ENCODE data around the gene RNF166.

The RNF166 gene, protein sequence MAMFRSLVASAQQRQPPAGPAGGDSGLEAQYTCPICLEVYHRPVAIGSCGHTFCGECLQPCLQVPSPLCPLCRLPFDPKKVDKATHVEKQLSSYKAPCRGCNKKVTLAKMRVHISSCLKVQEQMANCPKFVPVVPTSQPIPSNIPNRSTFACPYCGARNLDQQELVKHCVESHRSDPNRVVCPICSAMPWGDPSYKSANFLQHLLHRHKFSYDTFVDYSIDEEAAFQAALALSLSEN

DNA sequence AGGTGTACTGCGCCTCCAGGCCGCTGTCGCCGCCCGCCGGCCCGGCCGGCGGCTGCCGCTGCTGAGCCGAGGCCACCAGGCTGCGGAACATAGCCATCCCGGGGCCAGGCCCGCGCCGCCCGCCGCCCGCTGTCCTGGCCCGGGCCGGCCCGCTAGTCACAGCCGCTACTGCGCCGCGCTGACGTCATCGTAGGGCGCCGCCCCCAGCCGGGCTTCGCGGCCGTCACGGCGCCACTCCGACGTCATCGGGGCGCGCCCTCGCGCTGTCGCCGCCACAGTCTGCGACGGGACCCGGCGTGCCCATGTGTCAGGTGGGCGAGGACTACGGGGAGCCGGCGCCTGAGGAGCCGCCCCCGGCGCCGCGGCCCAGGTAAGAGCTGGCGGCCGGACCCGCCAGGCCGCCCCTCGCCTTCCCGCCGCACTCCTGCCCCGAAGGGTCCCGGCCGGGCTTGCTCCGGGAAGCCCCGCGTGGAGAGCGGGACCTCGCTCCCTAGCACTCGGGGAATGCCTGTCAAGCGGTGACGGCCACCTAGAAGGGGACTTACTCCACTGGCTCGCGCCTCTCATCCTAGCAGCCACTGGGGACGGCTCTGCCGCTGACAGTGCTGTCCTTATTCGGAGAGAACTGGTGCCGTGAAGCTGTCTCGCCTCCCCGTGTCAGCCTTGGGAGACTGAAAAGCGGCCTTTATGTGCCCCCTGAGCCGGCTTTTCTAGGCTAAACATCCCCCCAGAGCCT, at the start of gene RNF166, which contains the start of gene CTU2:
Gene RNF166 (minus strand): TSS at position 180 of the 736 bp plus-strand sequence. CDS start 83 bp downstream, at position 97.
Gene CTU2 (plus strand): TSS at position 275 of the 736 bp plus-strand sequence. CDS start 28 bp downstream, at position 303.
- no peak for FAIRE-seq

DNA sequence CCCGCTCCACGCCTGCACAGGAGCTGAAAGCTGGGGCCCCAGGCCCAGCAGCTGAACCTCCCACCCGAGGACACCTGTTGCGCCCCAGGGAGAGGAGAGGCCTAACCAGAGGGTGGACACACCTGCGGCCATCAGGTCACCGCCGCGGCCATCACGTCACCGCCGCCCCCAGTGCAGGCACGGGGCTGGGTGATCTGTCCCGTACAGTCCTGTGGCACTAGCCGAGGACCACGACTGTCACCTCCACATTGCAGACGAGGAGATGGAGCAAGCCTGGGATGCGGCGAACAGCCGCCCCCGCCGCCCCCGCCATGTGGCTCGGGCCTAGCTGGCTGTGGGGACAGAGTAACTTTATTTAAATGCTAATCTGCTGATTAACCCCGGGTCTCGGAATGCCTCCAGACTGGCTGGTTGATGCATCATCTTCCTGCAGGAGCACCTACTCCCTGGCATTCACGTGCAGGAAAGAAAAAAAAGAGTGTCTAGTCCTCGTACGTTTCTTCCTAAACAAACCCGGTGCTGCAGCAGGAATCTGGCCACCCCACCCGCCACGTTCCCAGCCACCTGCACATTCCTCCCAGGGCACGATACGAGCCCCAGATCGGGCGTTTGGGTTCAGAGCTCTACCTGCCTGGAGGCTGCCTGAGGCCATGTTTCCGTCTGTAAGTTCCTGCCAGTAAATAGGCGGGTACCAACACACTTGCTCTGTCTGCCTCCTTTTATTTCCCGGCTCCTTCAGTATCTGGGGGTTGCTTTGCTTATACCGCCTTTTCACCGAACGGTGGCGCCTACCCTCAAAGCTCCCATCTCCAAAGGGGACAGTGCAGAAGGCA, 48.9 kb upstream of the RNF166 start:
- FAIRE-seq: no peak

DNA sequence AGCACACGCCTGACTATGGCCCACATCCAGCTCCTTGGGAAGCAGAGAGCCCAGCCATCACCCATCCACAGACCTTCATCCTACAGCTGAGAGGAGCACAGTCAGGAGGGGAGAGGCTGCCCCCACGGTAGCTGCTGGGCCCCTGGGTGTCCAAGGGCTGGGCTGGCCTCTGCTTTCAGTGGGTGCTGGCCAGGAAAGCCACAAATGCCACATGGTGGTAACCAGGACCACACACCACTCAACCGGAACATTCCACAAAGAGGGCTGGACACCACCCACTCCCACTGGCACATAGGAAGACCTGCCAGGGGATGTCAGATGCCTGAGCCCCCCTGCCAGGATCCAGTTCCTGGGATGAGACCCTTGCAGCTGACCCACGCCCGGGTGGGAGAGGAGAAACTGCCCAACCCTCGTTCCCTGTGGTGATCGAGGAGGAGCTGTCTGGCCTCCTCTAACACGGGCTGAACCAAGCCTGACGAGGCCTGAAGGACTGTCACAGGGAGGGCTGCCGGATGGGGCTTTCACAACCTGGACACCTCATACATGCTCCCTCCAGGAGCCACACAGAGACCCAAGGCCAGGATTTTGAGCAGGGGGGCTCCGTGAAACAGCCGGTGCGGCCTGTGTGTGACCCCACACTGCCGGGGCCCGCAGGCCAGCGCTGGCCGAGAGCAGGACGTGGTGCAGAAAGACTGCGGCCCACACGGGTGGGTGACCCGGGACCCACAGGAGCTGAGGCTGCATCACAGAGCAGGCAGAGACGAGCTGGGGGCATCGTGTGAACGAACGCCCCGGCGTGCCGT, 48.1 kb upstream of the RNF166 start:
- FAIRE-seq: no peak

DNA sequence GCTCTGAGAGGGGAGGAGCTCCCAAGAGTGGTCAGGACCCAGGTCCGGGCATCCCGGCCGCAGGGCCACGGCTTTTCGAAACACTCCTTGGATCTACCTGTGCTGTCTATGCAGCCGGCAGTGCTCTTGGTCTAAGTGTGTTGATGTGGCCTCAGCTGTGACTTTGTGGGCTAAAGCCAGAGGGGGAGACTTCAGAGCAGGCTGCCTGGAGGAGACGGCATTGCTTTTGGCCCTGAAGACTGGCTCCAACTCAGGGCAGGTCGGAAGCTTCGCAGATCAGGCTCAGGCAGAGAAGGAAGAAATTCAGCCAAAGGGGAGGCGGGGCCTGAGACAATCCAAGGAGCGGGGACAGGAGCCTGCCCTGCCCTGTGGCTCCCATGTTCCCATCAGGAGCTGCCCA, 47.4 kb upstream of the RNF166 start:
- FAIRE-seq: no peak

DNA sequence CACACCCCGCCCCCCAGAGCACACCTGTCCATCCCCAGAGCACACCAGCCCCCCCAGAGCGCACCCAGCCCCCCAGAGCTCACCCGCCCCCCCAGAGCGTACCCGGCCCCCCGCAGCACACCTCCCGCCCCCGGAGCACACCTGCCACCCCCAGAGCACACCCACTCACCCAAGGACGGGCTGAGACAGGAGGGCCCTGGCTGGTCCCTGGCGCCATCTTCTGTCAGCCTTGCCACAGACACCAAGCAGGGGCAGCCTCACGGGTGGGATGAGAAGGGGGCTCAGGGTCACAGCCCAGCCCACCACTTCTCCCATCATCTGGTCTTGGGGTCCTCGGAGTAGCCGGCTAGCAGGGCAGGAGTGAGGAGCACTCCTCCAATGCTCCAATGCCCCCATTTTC, 47.0 kb upstream of the RNF166 start:
- FAIRE-seq: no peak

DNA sequence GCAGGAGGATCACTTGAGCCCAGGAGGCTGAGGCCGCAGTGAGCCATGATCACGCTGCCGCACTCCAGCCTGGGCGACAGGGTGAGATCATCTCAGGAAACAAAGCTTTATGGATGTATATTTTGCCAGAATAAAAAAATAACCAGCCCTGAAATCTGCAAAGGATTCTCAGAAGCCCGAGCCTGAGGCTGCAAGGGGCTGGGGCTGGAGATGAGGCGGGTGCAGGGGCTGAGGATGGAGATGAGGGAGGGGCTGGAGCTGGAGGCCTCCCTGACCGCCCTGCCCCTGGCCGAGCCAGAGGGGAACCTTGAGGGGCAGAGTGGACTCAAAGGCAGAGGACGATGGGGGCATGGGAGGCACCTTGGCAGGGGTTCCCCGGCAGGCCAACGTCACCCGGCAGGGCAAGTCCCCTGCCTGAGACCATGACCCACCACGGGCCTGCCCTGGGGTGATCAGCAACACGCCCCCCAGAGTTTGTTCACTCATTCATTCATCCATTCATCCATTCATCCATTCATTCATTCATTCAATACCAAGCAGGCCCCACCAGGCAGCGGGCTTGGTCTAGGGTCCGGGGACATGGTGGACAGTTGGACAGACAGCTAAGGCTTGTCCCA, 46.3 kb upstream of the RNF166 start:
- no peak for FAIRE-seq

DNA sequence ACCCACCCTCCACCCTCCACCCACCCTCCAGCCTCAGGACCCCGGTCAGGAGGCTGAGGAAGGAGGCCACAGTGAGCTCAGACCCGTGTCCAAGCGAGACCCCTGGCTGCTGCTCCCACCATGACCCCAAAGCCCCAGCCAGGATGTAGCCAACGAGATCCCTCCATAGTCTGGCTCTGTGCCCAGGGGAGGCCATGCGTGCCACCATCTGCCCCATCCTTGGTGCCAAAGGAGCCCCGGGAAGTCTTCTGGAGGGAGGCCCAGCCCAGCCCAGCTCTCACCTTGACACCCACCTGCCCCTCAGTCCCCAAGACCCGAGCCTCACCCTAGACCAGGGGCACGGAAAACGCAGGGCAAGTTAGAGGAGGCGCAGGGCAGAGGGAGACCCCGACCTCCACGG, 44.6 kb upstream of the RNF166 start:
- no peak for FAIRE-seq

DNA sequence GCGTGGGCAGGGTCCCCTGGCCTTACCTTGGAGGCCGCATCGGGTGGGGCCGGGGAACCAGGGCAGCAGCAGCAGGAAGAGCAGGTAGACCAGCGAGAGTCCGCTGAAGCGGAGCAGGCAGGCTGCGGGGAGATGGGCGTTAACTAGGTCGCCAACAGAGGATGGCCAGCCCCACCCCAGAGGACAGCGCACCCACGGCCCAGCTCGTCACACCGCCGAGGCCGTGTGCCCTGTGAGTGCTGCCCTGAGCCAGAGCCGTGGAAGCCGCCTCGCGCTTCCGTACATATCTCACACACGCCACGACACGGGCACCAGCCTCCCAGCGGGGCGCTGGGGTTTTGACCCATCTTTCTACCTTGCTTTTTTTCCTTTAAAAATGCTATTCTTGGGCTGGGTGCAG, 43.1 kb upstream of the RNF166 start:
- no peak for FAIRE-seq

DNA sequence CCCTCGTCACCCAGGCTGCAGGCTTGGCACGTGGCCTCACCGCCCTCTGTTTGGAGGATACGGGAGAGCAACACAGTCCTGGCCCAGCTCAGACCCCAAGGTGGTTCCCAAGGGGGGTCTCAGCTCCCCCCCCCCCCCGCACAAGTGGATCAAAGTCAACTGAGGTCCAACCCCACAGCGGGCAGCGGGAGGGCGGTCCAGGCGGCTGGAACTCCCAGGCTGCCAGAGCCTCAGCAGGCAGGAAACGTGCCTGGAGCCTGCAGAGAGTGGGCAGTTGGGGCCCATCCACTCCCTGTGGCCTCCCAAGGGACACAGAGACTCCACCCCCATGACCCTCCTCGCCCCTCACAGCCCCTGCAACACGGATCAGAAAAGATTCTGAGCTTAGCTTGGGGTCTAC, 42.2 kb upstream of the RNF166 start:
- FAIRE-seq: no peak

DNA sequence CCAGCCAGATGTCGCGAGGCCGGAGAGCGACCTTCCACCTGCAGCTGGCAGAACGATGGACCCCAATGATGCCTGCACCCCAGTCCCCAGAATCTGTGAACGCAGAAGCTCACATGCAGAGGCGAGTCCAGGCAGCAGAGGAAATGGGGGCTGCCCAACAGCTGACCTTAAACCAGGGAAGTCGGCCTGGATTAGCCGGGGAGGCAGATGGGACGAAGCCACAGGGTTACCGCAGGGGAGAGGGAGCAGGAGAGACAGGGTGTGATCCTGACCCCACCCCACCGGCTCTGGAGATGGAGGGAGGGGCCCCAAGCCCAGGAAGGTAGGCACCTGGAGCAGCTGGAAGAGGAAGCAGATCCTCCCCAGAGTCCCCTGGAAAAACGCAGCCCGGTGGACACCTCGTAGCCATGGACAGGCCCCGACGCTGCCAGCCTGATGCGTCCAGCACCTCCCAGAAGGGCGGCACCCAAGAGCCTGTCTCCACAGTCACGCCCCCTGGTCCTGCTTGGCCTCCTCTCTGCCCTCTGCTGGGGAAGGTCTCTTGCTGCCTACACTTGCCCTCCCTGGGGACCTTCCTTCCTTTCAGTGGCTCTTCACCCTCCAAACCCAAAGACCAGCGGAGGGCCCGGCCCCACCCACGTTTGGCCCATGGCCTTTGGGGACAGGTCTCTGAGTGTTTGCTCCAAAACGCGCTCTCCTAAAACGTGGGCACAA, 41.5 kb upstream of the RNF166 start:
- FAIRE-seq: no peak

DNA sequence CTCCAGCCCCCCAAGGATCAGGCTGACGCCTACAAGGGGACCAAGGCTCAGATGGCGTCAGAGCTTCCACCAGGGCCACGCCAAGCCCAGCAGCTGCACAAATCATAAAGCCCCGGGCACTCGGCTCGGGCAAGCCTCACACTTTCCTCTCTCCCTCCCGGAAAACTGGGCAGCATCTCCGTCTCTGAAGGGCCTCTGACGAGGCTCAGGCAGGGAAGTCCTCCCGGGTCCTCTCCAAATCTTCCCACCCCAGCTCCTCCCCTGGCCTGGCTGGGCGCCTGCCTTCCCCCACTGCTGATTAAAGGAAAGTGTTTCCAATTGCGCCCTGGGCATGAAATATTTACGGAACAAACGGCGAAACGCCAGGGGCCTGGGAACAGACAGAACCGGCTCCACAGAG, 40.3 kb upstream of the RNF166 start:
- FAIRE-seq: no peak

DNA sequence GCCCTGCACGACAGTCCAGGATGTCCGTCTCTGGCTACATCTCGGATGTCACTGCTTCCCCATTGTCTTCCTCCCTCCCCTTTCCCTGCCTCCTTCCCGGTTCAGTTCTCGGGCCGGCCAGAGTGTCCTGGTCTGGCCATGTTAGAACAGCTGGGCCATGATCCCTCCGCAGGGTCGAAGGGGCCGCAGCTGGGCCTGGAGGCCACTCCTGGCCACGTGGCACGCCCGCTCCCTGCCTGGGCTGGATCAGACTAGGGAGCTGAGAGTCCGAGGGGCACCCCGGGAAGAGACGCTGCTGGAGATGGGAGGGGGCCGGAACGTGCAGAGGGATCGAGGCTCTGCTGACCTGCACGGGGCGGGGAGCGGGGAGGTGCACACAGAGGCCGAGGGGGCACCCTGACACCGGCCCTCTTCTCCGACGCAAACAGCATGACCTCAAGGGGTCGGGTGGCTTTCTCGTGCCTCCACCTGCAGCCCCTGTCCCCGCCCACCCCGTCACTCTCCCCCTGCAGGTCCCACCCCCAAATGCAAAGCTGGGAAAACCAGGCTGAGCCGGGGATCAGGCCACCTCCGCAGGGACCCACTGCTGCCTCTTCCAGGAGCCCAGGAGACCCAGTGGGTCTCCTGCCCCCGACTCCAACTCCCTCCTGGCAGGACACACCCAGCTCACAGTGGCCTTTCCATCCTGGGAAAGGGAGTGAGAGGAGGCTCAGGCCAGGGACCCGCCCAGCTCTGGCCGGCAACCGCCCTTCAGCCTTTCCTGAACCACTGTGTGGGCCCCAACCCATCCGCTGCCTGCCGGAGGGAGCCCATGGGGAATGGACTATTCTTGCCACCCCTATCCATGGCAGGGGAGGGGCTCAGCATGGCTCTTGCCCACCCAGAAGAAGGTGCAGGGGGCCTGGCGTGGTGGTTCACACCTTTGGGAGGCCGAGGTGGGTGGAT, 38.6 kb upstream of the RNF166 start:
- no peak for FAIRE-seq

DNA sequence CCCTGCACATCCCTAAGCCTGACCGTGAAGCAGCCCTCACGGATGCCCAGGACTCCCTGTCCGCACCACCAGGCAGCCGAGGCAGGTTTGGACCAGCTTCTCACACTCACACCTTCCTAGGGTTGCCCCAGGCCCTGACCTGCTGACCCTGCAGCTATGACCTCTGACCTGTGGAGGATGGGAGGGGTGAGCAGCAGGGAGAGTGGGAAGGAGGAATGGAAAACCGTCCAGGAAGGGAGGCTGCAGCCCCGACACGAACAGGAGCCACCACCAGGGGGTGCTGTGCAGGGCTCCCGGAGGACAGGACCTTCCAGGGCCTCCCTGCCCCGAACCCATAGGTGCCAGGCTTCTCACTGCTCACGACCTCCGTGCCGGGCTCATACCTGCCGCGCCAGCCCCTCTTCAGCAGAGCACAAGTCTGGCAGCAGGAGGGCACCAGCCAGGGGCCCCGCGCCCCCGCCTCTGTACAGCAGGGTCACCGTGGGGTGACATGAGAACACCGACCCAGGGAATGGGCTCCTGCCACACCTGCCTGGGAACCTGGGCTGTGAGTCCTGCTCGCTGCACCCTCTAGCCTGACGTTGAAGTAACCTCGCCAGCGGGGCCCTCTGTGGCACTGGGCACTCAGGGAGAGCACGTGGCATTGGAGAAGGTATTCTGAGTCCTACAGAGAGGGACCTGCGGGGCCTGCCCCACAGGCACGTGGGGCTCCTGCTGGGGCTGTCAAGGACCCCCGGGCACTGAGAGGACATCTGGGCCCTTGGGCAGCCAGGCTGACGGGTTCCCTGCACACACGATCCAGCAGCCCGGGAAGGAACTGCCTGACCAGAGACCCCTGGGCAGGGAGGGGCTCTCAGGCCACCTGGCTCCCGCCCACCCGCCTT, 37.7 kb upstream of the RNF166 start:
- no peak for FAIRE-seq

DNA sequence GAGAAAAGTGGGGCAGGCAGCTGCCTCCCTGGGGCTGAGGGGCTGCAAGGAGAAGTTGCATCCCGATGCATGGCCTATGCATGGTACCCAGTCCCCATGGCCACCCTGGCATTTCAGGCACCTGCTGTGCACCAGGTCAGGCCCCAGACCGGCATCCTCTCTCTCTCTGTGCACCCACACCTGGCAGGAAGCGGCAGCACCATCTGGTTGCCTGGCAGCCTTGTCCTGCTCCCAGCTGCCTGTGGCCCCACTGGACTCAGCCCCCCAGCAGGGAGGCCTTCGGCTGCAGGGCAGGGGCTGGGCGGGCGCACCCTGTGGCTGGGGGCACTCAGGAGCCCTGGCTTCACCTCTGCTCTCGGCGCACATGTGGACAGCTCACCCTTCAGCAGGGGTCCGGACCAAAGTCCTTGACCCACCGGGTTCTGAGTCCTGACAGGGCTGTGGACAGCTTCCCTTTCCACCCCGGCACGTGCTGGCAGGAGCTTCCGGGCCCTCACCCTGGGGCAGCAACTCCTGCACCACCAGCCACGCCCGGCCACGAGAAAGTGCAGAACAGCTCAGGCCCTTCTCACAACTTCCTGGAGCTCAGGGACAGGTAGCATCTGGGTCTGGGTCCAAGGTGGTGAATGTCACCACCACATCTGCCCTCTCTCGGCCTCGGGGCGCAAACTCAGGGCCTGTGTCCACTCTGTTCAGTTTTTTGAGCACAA, 36.8 kb upstream of the RNF166 start:
- no peak for FAIRE-seq

DNA sequence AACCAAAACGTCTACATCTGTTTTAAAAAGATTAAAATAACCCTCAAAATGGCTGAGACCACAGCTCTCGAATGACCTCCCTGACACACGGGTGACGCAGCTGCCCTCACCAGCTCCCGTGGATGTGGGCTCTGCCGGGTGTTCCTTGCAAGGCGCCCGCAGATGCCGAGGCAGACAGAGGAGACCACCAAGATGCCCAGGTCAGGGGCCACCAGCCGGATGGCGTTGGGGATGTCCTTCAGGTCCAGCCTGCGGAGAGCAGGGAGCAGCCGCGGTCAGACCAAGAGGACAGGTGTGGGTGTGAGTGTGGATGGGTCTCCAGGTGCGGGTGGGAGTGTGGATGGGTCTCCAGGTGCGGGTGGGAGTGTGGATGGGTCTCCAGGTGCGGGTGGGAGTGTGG, 35.2 kb upstream of the RNF166 start:
- FAIRE-seq: no peak

DNA sequence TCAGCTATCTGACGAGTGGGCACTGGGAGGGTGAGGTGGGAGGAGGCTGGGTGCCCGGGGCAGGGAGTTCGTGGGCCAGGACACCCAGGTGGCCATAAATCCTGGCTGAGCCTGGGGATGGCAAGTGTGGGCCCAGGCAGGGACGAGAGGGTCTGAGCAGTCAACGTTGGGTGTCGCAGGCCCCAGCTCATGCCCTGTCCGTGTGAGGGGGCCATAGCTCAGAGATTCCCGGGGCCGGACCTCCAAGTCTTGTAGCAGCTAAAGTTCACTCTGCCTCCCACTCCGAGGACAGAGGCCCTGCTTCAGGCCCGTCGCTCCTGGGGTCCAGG, 34.5 kb upstream of the RNF166 start:
- no peak for FAIRE-seq

DNA sequence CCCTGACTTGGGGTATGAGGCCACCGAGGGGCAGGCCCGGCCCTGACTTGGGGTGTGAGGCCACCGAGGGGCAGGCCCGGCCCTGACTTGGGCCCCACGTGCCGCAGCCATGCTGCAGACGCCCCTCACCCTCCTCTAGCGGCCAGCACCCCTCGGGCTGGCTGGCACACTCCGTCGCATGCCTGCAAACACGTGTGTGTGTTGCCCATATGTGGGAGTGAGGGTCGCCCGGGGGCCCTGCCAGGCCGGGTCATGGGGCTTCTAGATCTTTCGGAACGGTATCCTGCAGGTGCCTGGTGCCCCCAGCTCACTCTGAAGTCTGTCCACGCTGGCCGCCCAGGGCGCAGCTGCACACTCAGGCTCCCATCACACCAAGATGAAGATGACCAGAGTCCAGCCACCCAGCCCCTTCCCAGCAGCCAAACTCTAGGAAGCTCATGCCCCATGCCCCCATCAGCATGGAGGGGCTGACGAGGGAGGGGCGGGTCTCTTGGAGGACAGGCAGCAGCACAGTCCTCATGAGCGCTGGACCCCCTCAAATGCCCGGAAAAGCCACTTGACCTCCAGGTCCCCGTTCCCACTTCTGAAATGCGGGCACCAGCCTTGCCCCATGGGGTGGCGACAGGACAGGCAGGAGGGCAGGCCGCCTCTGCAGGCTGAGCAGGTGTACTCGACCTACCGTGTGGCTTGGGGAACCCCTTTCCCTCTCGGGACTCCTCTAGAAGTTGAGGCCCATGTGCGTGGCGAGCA, 33.9 kb upstream of the RNF166 start:
- no peak for FAIRE-seq

All from islet of Langerhans (tissue), 1 donor.